Measurements from ENCODE around the gene PTX4.
"Not testable (repeated sequence)": the region's sequence is repeated elsewhere in the genome, so short reads cannot be mapped to it uniquely, and the experiment has no call there.

Gene PTX4

GRCh38 chr16:1450841-1451240, 37.9 kb downstream of the PTX4 start:
- no peak overlapping the region for H3K4me3 ChIP-seq (ENCODE audit: low read depth, low read length)
- DNase-seq (ENCODE audit: low read depth) = no peak

GRCh38 chr16:1450218-1450617, 38.5 kb downstream of the PTX4 start:
- no peak overlapping the region for H3K4me3 ChIP-seq (ENCODE audit: low read depth, low read length)
- DNase-seq (ENCODE audit: low read depth) = no peak

GRCh38 chr16:1449201-1449788, 39.4 kb downstream of the PTX4 start:
- H3K4me3 ChIP-seq (ENCODE audit: low read depth, low read length) = no peak overlapping the region
- no peak for DNase-seq (ENCODE audit: low read depth)

GRCh38 chr16:1448536-1449116, 40.1 kb downstream of the PTX4 start:
- DNase-seq (ENCODE audit: low read depth) = no peak
- no peak overlapping the region for H3K4me3 ChIP-seq (ENCODE audit: low read depth, low read length)

- no peak for DNase-seq (ENCODE audit: low read depth)
- no peak overlapping the region for H3K4me3 ChIP-seq (ENCODE audit: low read depth, low read length)
These were observed 40.8 kb downstream of the PTX4 start for GRCh38 chr16:1447965-1448364.

GRCh38 chr16:1446296-1447080, 42.3 kb downstream of the PTX4 start:
- H3K4me3 ChIP-seq (ENCODE audit: low read depth, low read length) = no peak overlapping the region
- DNase-seq (ENCODE audit: low read depth) = no peak

- H3K4me3 ChIP-seq (ENCODE audit: low read depth, low read length) = no peak overlapping the region
- no peak for DNase-seq (ENCODE audit: low read depth)
These were observed 43.1 kb downstream of the PTX4 start for GRCh38 chr16:1445518-1446203.

GRCh38 chr16:1444730-1445517, 43.8 kb downstream of the PTX4 start:
- DNase-seq (ENCODE audit: low read depth) = no peak
- no peak overlapping the region for H3K4me3 ChIP-seq (ENCODE audit: low read depth, low read length)

GRCh38 chr16:1443980-1444729, 44.6 kb downstream of the PTX4 start, which contains the start of gene CCDC154:
CCDC154 (minus strand) TSS chr16:1444556; CDS start chr16:1444322, 234 bp downstream.
- DNase-seq (ENCODE audit: low read depth) = no peak
- H3K4me3 ChIP-seq (ENCODE audit: low read depth, low read length) = no peak within 1 kb of the TSS

- H3K4me3 ChIP-seq (ENCODE audit: low read depth, low read length) = no peak overlapping the region
These were observed 45.3 kb downstream of the PTX4 start for GRCh38 chr16:1443403-1443973.

GRCh38 chr16:1442697-1443096, 46.0 kb downstream of the PTX4 start:
- no peak overlapping the region for H3K4me3 ChIP-seq (ENCODE audit: low read depth, low read length)

More at GRCh38 chr16:1443403-1443973, 45.3 kb downstream of the PTX4 start:
- no peak for DNase-seq (ENCODE audit: low read depth)

GRCh38 chr16:1441391-1441829, 47.3 kb downstream of the PTX4 start:
- DNase-seq (ENCODE audit: low read depth) = no peak
- H3K4me3 ChIP-seq (ENCODE audit: low read depth, low read length) = no peak overlapping the region

More at GRCh38 chr16:1442697-1443096, 46.0 kb downstream of the PTX4 start:
- no peak for DNase-seq (ENCODE audit: low read depth)

GRCh38 chr16:1439699-1440074, 49.1 kb downstream of the PTX4 start:
- H3K4me3 ChIP-seq (ENCODE audit: low read depth, low read length); DNase-seq (ENCODE audit: low read depth): not testable (repeated sequence)

GRCh38 chr16:1439058-1439698, 49.6 kb downstream of the PTX4 start:
- H3K4me3 ChIP-seq (ENCODE audit: low read depth, low read length) = no peak overlapping the region
- DNase-seq (ENCODE audit: low read depth) = no peak

GRCh38 chr16:1438229-1439057, 50.3 kb downstream of the PTX4 start:
- no peak for DNase-seq (ENCODE audit: low read depth)
- H3K4me3 ChIP-seq (ENCODE audit: low read depth, low read length) = no peak overlapping the region

- no peak for DNase-seq (ENCODE audit: low read depth)
- H3K4me3 ChIP-seq (ENCODE audit: low read depth, low read length) = no peak overlapping the region
These were observed 51.1 kb downstream of the PTX4 start for GRCh38 chr16:1437606-1438005.

- DNase-seq (ENCODE audit: low read depth) = no peak
- H3K4me3 ChIP-seq (ENCODE audit: low read depth, low read length) = no peak overlapping the region
These were observed 51.9 kb downstream of the PTX4 start for GRCh38 chr16:1436731-1437355.

Measured in skeletal muscle cell (primary cell).